ENCODE data around the gene MAP2.

The MAP2 gene

GRCh38 chr2:209753020-209753419, 329.2 kb downstream of the MAP2 start:
- DNase-seq (ENCODE audit: low spot score in 2 of 2), result no peak
- Histone ChIP-seq H3K36me3 (replicated peaks) (no peaks in the 10 kb centered on the region), H3K27me3 (ENCODE audit: low read depth) (no peaks in the 10 kb centered on the region), H3K4me3 (no peak overlapping the region), H3K9me3 (no peaks in the 10 kb centered on the region), H3K4me1 (peaks cover 11% of the 10 kb centered on the region)
- in situ Hi-C loops (cut with MboI; ENCODE audit: low sequenced_read_pairs), result no loop called here

- H3K27me3 ChIP-seq (ENCODE audit: low read depth), result no peaks in the 10 kb centered on the region; the same call in 1 of the 2 replicates
- peak in 1 of 2 experiments; percentile 91 for DNase-seq (ENCODE audit: low spot score in 2 of 2)
- in situ Hi-C loops (cut with MboI; ENCODE audit: low sequenced_read_pairs), result no loop called here
Observed at GRCh38 chr2:209757163-209757562, 333.3 kb downstream of the MAP2 start.

DNA sequence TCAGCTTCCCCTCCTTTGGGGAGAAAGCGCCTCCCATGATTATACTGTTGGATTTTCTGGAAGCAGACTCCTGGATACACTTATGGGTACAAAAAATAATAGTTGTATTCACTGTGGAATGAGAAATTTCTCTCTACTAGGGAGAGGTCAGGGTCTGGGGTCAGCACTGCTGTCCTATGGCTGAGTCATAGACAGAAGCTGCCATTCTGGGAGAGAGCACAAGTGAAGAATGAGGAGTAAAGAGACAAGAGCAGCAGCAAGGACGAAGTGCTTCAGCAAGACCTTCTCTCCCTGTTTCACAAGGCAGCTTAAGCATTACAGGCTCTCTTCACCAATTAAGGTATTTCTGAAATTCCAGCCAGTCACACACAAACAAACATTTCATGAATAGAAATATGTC, 337.7 kb downstream of the MAP2 start:
- no peak for DNase-seq (ENCODE audit: low spot score in 2 of 2)
- in situ Hi-C loops (cut with MboI; ENCODE audit: low sequenced_read_pairs), result no loop called here
- Histone ChIP-seq H3K4me3 (no peak overlapping the region), H3K27me3 (ENCODE audit: low read depth) (no peaks in the 10 kb centered on the region; the same call in 1 of the 2 replicates), H3K36me3 (replicated peaks) (no peaks in the 10 kb centered on the region), H3K9me3 (no peaks in the 10 kb centered on the region), H3K4me1 (peaks cover 6% of the 10 kb centered on the region)

More at GRCh38 chr2:209757163-209757562, 333.3 kb downstream of the MAP2 start:
- Histone ChIP-seq H3K4me3 (no peak overlapping the region), H3K9me3 (no peaks in the 10 kb centered on the region), H3K36me3 (replicated peaks) (no peaks in the 10 kb centered on the region), H3K4me1 (peaks cover 11% of the 10 kb centered on the region)

GRCh38 chr2:209762563-209762962, 338.7 kb downstream of the MAP2 start:
- no peak for DNase-seq (ENCODE audit: low spot score in 2 of 2)
- Histone ChIP-seq H3K36me3 (replicated peaks) (no peaks in the 10 kb centered on the region), H3K27me3 (ENCODE audit: low read depth) (no peaks in the 10 kb centered on the region; the same call in 1 of the 2 replicates), H3K4me1 (peaks cover 3% of the 10 kb centered on the region), H3K9me3 (no peaks in the 10 kb centered on the region), H3K4me3 (no peak overlapping the region)
- in situ Hi-C loops (cut with MboI; ENCODE audit: low sequenced_read_pairs), result no loop called here

DNA sequence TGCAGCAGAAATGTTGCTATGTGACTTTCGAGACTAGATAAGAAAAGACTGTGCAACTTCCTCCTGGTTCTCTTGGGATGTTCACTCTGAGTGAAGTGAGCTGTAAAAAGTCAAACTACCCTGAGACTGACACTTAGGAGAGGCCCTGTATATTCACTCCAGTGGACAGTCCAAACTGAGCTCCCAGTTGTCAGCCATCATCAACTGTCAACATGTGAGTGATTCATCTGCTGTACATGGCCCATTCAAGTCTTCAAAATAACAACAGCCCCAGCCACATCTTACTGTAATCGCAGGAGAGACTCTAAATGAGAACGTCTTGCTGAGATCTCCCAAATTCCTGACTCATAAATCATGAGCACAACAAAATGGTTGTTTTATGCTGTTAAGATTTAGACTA, 339.3 kb downstream of the MAP2 start:
- Histone ChIP-seq H3K27me3 (ENCODE audit: low read depth) (no peaks in the 10 kb centered on the region; the same call in 1 of the 2 replicates), H3K4me1 (no peaks in the 10 kb centered on the region), H3K4me3 (no peak overlapping the region), H3K36me3 (replicated peaks) (no peaks in the 10 kb centered on the region), H3K9me3 (no peaks in the 10 kb centered on the region)
- in situ Hi-C loops (cut with MboI; ENCODE audit: low sequenced_read_pairs), result no loop called here
- DNase-seq (ENCODE audit: low spot score in 2 of 2), result no peak

- no peak overlapping the region for H3K4me3 ChIP-seq
- H3K27me3 ChIP-seq (ENCODE audit: low read depth), result peaks cover 4% of the 10 kb centered on the region; the same call in 1 of the 2 replicates
- no peak for DNase-seq (ENCODE audit: low spot score in 2 of 2)
- H3K9me3 ChIP-seq, result no peaks in the 10 kb centered on the region
- no peaks in the 10 kb centered on the region for H3K36me3 ChIP-seq (replicated peaks)
- in situ Hi-C loops (cut with MboI; ENCODE audit: low sequenced_read_pairs), result no loop called here
- no peaks in the 10 kb centered on the region for H3K4me1 ChIP-seq
Observed at GRCh38 chr2:209766613-209767012, 342.8 kb downstream of the MAP2 start.

- no peak for DNase-seq (ENCODE audit: low spot score in 2 of 2)
- in situ Hi-C loops (cut with MboI; ENCODE audit: low sequenced_read_pairs), result no loop called here
- Histone ChIP-seq H3K36me3 (replicated peaks) (no peaks in the 10 kb centered on the region), H3K9me3 (no peaks in the 10 kb centered on the region), H3K27me3 (ENCODE audit: low read depth) (peaks cover 4% of the 10 kb centered on the region; the same call in 1 of the 2 replicates), H3K4me3 (no peak overlapping the region), H3K4me1 (no peaks in the 10 kb centered on the region)
Observed at GRCh38 chr2:209767316-209767715, 343.5 kb downstream of the MAP2 start.

DNA sequence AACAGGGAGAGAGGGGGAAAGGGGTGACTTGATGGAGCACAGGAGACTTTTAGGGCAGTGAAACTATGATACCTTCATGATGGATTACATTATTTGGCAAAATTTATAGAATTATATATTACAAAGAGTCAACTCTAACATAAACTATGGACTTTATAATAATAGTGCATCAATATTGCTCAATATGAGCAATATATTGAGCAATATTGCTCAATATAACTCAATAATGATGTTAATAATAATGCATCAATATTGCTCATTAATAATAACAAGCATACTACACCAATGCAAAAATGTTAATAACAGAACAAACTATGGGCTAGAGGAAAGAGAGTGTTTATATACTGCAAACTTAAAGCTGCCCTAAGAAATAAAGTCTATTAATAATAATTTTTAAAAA, 344.7 kb downstream of the MAP2 start:
- no peaks in the 10 kb centered on the region for H3K9me3 ChIP-seq
- no peaks in the 10 kb centered on the region for H3K4me1 ChIP-seq
- DNase-seq (ENCODE audit: low spot score in 2 of 2), result no peak
- in situ Hi-C loops (cut with MboI; ENCODE audit: low sequenced_read_pairs), result no loop called here
- H3K4me3 ChIP-seq, result no peak overlapping the region
- peaks cover 7% of the 10 kb centered on the region for H3K27me3 ChIP-seq (ENCODE audit: low read depth)
- no peaks in the 10 kb centered on the region for H3K36me3 ChIP-seq (replicated peaks)

- no peaks in the 10 kb centered on the region for H3K36me3 ChIP-seq (replicated peaks)
Observed at GRCh38 chr2:209771474-209772289, 347.8 kb downstream of the MAP2 start, which contains the start of gene UNC80. UNC80 (plus strand) TSS chr2:209771832; CDS start chr2:209772073, 241 bp downstream.

DNA sequence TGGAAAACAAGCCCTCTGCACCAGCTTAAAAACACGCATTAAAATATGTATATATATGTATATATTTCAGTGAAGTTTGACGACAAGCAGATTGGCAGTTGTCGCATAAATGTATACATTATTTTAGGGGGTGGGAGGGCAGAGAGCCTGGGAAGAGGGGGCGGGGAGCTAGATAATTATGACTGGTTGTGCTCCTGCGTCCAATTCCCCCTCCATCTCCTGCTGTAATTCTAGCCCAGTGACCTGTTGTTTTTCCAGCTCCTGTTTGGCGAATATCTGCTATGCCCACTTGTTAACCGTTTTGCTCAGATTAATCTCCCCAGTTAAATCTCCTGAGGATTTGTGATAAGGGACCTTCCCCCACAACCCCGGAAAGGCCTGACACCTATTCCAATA, 348.4 kb downstream of the MAP2 start:
- Histone ChIP-seq H3K9me3 (no peaks in the 10 kb centered on the region), H3K4me1 (no peaks in the 10 kb centered on the region), H3K4me3 (no peak overlapping the region), H3K36me3 (replicated peaks) (no peaks in the 10 kb centered on the region), H3K27me3 (ENCODE audit: low read depth) (peaks cover 19% of the 10 kb centered on the region)
- in situ Hi-C loops (cut with MboI; ENCODE audit: low sequenced_read_pairs), result no loop called here
- DNase-seq (ENCODE audit: low spot score in 2 of 2), result no peak

More at GRCh38 chr2:209771474-209772289, 347.8 kb downstream of the MAP2 start, which contains the start of gene UNC80:
- no peak within 1 kb of the TSS for H3K4me3 ChIP-seq
- peak; percentile 18 to 77 for DNase-seq (ENCODE audit: low spot score in 2 of 2)
- H3K27me3 ChIP-seq (ENCODE audit: low read depth), result peaks cover 19% of the 10 kb centered on the region
- H3K4me1 ChIP-seq, result no peaks in the 10 kb centered on the region
- in situ Hi-C loops (cut with MboI; ENCODE audit: low sequenced_read_pairs), result no loop called here
- H3K9me3 ChIP-seq, result no peaks in the 10 kb centered on the region

GRCh38 chr2:209773377-209773776, 349.5 kb downstream of the MAP2 start:
- Histone ChIP-seq H3K4me3 (no peak overlapping the region), H3K4me1 (no peaks in the 10 kb centered on the region), H3K27me3 (ENCODE audit: low read depth) (peaks cover 19% of the 10 kb centered on the region), H3K9me3 (no peaks in the 10 kb centered on the region), H3K36me3 (replicated peaks) (no peaks in the 10 kb centered on the region)
- in situ Hi-C loops (cut with MboI; ENCODE audit: low sequenced_read_pairs), result no loop called here
- no peak for DNase-seq (ENCODE audit: low spot score in 2 of 2)

Measured in HAP-1 (cell line).